ENCODE results near the gene OSGIN1.

DNA sequence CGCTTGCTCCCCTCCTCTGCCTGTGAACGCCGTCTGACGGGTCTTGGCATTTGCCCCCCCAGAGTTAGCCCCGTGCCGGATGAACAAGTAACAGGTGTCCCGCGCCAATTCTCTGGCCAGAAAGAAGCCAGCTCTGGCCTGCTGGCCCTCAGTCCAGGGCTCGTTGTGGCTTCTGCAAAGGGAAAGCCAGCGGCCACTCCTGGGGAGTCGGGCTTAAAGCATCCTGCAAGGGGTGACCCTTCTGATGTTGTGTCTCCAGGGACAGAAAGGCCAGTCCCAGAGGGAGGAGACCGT is 18.4 kb upstream of the OSGIN1 start:
- TF ChIP-seq, protein P1, sequence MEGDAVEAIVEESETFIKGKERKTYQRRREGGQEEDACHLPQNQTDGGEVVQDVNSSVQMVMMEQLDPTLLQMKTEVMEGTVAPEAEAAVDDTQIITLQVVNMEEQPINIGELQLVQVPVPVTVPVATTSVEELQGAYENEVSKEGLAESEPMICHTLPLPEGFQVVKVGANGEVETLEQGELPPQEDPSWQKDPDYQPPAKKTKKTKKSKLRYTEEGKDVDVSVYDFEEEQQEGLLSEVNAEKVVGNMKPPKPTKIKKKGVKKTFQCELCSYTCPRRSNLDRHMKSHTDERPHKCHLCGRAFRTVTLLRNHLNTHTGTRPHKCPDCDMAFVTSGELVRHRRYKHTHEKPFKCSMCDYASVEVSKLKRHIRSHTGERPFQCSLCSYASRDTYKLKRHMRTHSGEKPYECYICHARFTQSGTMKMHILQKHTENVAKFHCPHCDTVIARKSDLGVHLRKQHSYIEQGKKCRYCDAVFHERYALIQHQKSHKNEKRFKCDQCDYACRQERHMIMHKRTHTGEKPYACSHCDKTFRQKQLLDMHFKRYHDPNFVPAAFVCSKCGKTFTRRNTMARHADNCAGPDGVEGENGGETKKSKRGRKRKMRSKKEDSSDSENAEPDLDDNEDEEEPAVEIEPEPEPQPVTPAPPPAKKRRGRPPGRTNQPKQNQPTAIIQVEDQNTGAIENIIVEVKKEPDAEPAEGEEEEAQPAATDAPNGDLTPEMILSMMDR (IDR thresholded peaks at IDR 0.05; ENCODE audit: low read depth, low read length, poor library complexity, severe bottlenecking): no peak
- TF ChIP-seq EZH2phosphoT487 (IDR thresholded peaks at IDR 0.05; ENCODE audit: borderline replicate concordance, low read length): no peak
